ENCODE results near the gene ADA. TPM values are rescaled to one million over a fixed set of nuclear protein-coding genes. Genes with fewer than 3 reads are reported as not detected.

Gene ADA
- polyA plus RNA-seq, 1 donor from 2014 or later = 0.56 TPM

GRCh38 chr20:44633872-44634600, 17.5 kb downstream of the ADA start:
- Histone ChIP-seq H3K27me3 (ENCODE audit: insufficient read depth, low read depth, low read length) (no peaks in the 10 kb centered on the region), H3K9ac (ENCODE audit: low read length) (no peak overlapping the region), H3K79me2 (replicated peaks; ENCODE audit: insufficient read depth, low read length) (no peaks in the 10 kb centered on the region), H3K27ac (ENCODE audit: low read length) (no peak overlapping the region), H3F3A (ENCODE audit: insufficient read depth, low read length, poor library complexity, severe bottlenecking) (no peaks in the 10 kb centered on the region), H3K4me2 (ENCODE audit: low read length) (no peak overlapping the region), H3K4me3 (ENCODE audit: low read length) (no peak overlapping the region), H3K9me2 (ENCODE audit: insufficient read depth, low read length) (no peaks in the 10 kb centered on the region), H3K36me3 (ENCODE audit: insufficient read depth, low read length) (no peaks in the 10 kb centered on the region), H4K20me1 (ENCODE audit: insufficient read depth) (no peaks in the 10 kb centered on the region), H3K9me3 (ENCODE audit: low read length) (no peaks in the 10 kb centered on the region), H2AFZ (ENCODE audit: low read depth, low read length) (no peak overlapping the region)
- no peak for TF ChIP-seq REST (IDR thresholded peaks at IDR 0.05; ENCODE audit: borderline replicate concordance)
- TF ChIP-seq EP300 (conservative IDR thresholded peaks at IDR 0.05; ENCODE audit: poor library complexity, severe bottlenecking) = no peak
- TF ChIP-seq MXI1 (conservative IDR thresholded peaks at IDR 0.05; ENCODE audit: poor library complexity, severe bottlenecking) = no peak
- TF ChIP-seq CTCF (IDR thresholded peaks at IDR 0.05; ENCODE audit: poor library complexity, severe bottlenecking) = no peak

GRCh38 chr20:44633187-44633810, 18.2 kb downstream of the ADA start:
- Histone ChIP-seq H3K9me2 (ENCODE audit: insufficient read depth, low read length) (no peaks in the 10 kb centered on the region), H3K27ac (ENCODE audit: low read length) (no peak overlapping the region), H4K20me1 (ENCODE audit: insufficient read depth) (no peaks in the 10 kb centered on the region), H3K36me3 (ENCODE audit: insufficient read depth, low read length) (no peaks in the 10 kb centered on the region), H3K79me2 (replicated peaks; ENCODE audit: insufficient read depth, low read length) (no peaks in the 10 kb centered on the region), H3K27me3 (ENCODE audit: insufficient read depth, low read depth, low read length) (no peaks in the 10 kb centered on the region), H3K4me3 (ENCODE audit: low read length) (no peak overlapping the region), H3K9me3 (ENCODE audit: low read length) (no peaks in the 10 kb centered on the region), H2AFZ (ENCODE audit: low read depth, low read length) (no peak overlapping the region), H3K9ac (ENCODE audit: low read length) (no peak overlapping the region), H3K4me2 (ENCODE audit: low read length) (no peak overlapping the region), H3F3A (ENCODE audit: insufficient read depth, low read length, poor library complexity, severe bottlenecking) (no peaks in the 10 kb centered on the region)
- TF ChIP-seq RAD21 (conservative IDR thresholded peaks at IDR 0.05) = no peak
- no peak for TF ChIP-seq REST (IDR thresholded peaks at IDR 0.05; ENCODE audit: borderline replicate concordance)
- no peak for TF ChIP-seq SMC3 (conservative IDR thresholded peaks at IDR 0.05; ENCODE audit: poor library complexity)
- TF ChIP-seq EP300 (conservative IDR thresholded peaks at IDR 0.05; ENCODE audit: poor library complexity, severe bottlenecking) = no peak
- TF ChIP-seq POLR2AphosphoS5 (IDR thresholded peaks at IDR 0.05) = no peak
- TF ChIP-seq EZH2 (IDR thresholded peaks at IDR 0.05; ENCODE audit: borderline replicate concordance, insufficient read depth, low read length, poor library complexity, severe bottlenecking) = no peak
- no peak for TF ChIP-seq MXI1 (conservative IDR thresholded peaks at IDR 0.05; ENCODE audit: poor library complexity, severe bottlenecking)
- TF ChIP-seq CTCF (IDR thresholded peaks at IDR 0.05; ENCODE audit: poor library complexity, severe bottlenecking) = no peak
- no peak for TF ChIP-seq TAF1 (IDR thresholded peaks at IDR 0.05; ENCODE audit: low read depth)

Measured in neural cell (in vitro differentiated cells).